GM23338 (cell line): ENCODE measurements around the gene RHOT1. TPM values are rescaled to one million over a fixed set of nuclear protein-coding genes. Genes with fewer than 3 reads are reported as not detected.
"Not testable (repeated sequence)": the region's sequence is repeated elsewhere in the genome, so short reads cannot be mapped to it uniquely, and the experiment has no call there.

Source experiments
- ATAC-seq: fragments of 200-7000 bp; cut with Tn5 transposase; 3 replicates; pipeline ENCODE4 v1.9.1; 2020
- DNase-seq: peaks from one replicate; pipeline ENCODE4 v3.0.0-alpha.2; 2015; ENCODE audit warnings: low spot score
- H2AFZ ChIP-seq: fragments of 200-600 bp; sonication (generic); 2 replicates; pipeline ENCODE4 v1.8.0; 2016; ENCODE audit warnings: antibody characterized with exemption, mild to moderate bottlenecking, moderate library complexity
- H3F3A ChIP-seq: fragments of 200-600 bp; sonication (generic); replicated peaks from 2 replicates; pipeline ENCODE4 v1.8.0; 2017; ENCODE audit warnings: antibody characterized with exemption, mixed run types, low read depth
- H3K27ac ChIP-seq: fragments of 200-600 bp; sonication (generic); 2 replicates; pipeline ENCODE4 v1.6.1; 2016; ENCODE audit warnings: low read depth
- H3K27me3 ChIP-seq: fragments of 200-600 bp; sonication (generic); 2 replicates; pipeline ENCODE4 v1.8.0; 2016; ENCODE audit warnings: mild to moderate bottlenecking, mixed run types, moderate library complexity; ENCODE audit not compliant: insufficient read depth
- H3K36me3 ChIP-seq: fragments of 200-600 bp; sonication (generic); 2 replicates; pipeline ENCODE4 v1.8.0; 2016; ENCODE audit warnings: mild to moderate bottlenecking; ENCODE audit not compliant: insufficient read depth
- H3K4me1 ChIP-seq: fragments of 200-600 bp; sonication (generic); 2 replicates; pipeline ENCODE4 v1.8.0; 2016; ENCODE audit warnings: mild to moderate bottlenecking, moderate library complexity; ENCODE audit not compliant: insufficient read depth
- H3K4me2 ChIP-seq: fragments of 200-600 bp; sonication (generic); 2 replicates; pipeline ENCODE4 v1.7.1; 2017; ENCODE audit warnings: mixed run types
- H3K4me3 ChIP-seq: fragments of 200-600 bp; sonication (generic); 2 replicates; pipeline ENCODE4 v1.6.1; 2016; ENCODE audit warnings: mixed run types
- H3K79me2 ChIP-seq: fragments of 200-600 bp; sonication (generic); replicated peaks from 2 replicates; pipeline ENCODE4 v1.8.0; 2017; ENCODE audit warnings: mild to moderate bottlenecking; ENCODE audit not compliant: insufficient read depth
- H3K9me2 ChIP-seq: fragments of 200-600 bp; sonication (generic); 2 replicates; pipeline ENCODE4 v1.8.0; 2017; ENCODE audit not compliant: insufficient read depth
- H4K20me1 ChIP-seq: fragments of 200-600 bp; sonication (generic); replicated peaks from 2 replicates; pipeline ENCODE4 v1.8.0; 2017; ENCODE audit warnings: mild to moderate bottlenecking; ENCODE audit not compliant: insufficient read depth
- H3K27ac Mint-ChIP-seq: 2 replicates; pipeline ENCODE4 v1.8.0; 2020; ENCODE audit warnings: inconsistent platforms, mild to moderate bottlenecking, moderate library complexity, mixed read lengths
- H3K27me3 Mint-ChIP-seq: 3 replicates; pipeline ENCODE4 v1.8.0; 2022; ENCODE audit warnings: low read depth, mild to moderate bottlenecking, moderate library complexity, mixed read lengths, inconsistent platforms; ENCODE audit not compliant: insufficient read depth, poor library complexity
- H3K36me3 Mint-ChIP-seq: 3 replicates; pipeline ENCODE4 v1.8.0; 2021; ENCODE audit warnings: low read depth, mild to moderate bottlenecking, inconsistent platforms, moderate library complexity, mixed read lengths
- H3K4me1 Mint-ChIP-seq: 3 replicates; pipeline ENCODE4 v1.8.0; 2020; ENCODE audit warnings: mild to moderate bottlenecking, inconsistent platforms, mixed read lengths
- H3K4me3 Mint-ChIP-seq: 3 replicates; pipeline ENCODE4 v1.8.0; 2021; ENCODE audit warnings: moderate library complexity, mild to moderate bottlenecking, inconsistent platforms, mixed read lengths
- H3K9me3 Mint-ChIP-seq: 3 replicates; pipeline ENCODE4 v1.8.0; 2020; ENCODE audit warnings: moderate library complexity, mild to moderate bottlenecking, inconsistent platforms, mixed read lengths
- CREB1 ChIP-seq: fragments of 250-450 bp; sonication (Bioruptor Pico); IDR thresholded peaks from 2 replicates; pipeline ENCODE4 v1.5.0; 2020; ENCODE audit warnings: low read depth, mild to moderate bottlenecking, moderate library complexity
- ETS1 ChIP-seq: IDR thresholded peaks from 2 replicates; pipeline ENCODE4 v1.6.1; 2016; ENCODE audit warnings: antibody characterized with exemption
- EZH2 ChIP-seq: fragments of 200-600 bp; sonication (generic); IDR thresholded peaks from one replicate; pipeline ENCODE4 v1.8.0; 2017; ENCODE audit warnings: antibody characterized with exemption, mild to moderate bottlenecking, low read depth; ENCODE audit not compliant: unreplicated experiment
- EZH2phosphoT487 ChIP-seq: fragments of 200-600 bp; sonication (generic); IDR thresholded peaks from one replicate; pipeline ENCODE4 v1.8.1; 2018; ENCODE audit warnings: antibody characterized with exemption; ENCODE audit not compliant: unreplicated experiment
- JUNB ChIP-seq: IDR thresholded peaks from one replicate; pipeline ENCODE4 v1.6.1; 2016; ENCODE audit warnings: antibody characterized with exemption; ENCODE audit not compliant: unreplicated experiment
- NANOG ChIP-seq: IDR thresholded peaks from 2 replicates; pipeline ENCODE4 v1.6.1; 2016; ENCODE audit warnings: antibody characterized with exemption, borderline replicate concordance
- POLR2AphosphoS5 ChIP-seq: IDR thresholded peaks from 2 replicates; pipeline ENCODE4 v1.6.1; 2016; ENCODE audit warnings: antibody characterized with exemption, low read depth
- STAT1 ChIP-seq: IDR thresholded peaks from one replicate; pipeline ENCODE4 v1.6.1; 2016; ENCODE audit warnings: antibody characterized with exemption; ENCODE audit not compliant: unreplicated experiment
- ZNF114 ChIP-seq: fragments of 250-450 bp; sonication (Bioruptor Pico); IDR thresholded peaks from 2 replicates; pipeline ENCODE4 v1.5.0; 2020; ENCODE audit warnings: mild to moderate bottlenecking, moderate library complexity
- ZNF331 ChIP-seq: fragments of 250-450 bp; sonication (Bioruptor Pico); IDR thresholded peaks from 2 replicates; pipeline ENCODE4 v1.5.0; 2020; ENCODE audit warnings: low read depth, mild to moderate bottlenecking, moderate library complexity
- polyA plus RNA-seq: library from polyadenylated mRNA; unstranded; fragments of >200 nt; fragmentation: Nextera tagmentation; extraction: Ambion mirVana; gene quantifications from 2 replicates; pipeline ENCODE4 v1.2.1, GENCODE V29; 2016
- total RNA-seq: library from RNA; depleted of rRNA; stranded (reverse); fragments of >200 nt; shearing (Covaris generic); gene quantifications from 2 replicates; pipeline ENCODE4 v1.2.3, GENCODE V29; 2014
- TF ChIP-seq, protein P1 (sequence below), 2 experiments: fragments of 200-600 bp in 1 of 2; sonication (generic) in 1 of 2; conservative IDR thresholded peaks; 2 replicates each; pipeline versions ENCODE4 v1.5.1 to v1.6.1; 2016 to 2017; ENCODE audit warnings: antibody characterized with exemption in 2 of 2, low read depth in 2 of 2, mild to moderate bottlenecking in 2 of 2, moderate library complexity in 1 of 2
- TF ChIP-seq, protein P2 (sequence below): IDR thresholded peaks from one replicate; pipeline ENCODE4 v1.6.1; 2018; ENCODE audit warnings: antibody characterized with exemption; ENCODE audit not compliant: unreplicated experiment

Gene RHOT1
- total and polyA plus RNA-seq, 2 experiments from 2014 or later: 40.8 to 53.5 TPM

DNA sequence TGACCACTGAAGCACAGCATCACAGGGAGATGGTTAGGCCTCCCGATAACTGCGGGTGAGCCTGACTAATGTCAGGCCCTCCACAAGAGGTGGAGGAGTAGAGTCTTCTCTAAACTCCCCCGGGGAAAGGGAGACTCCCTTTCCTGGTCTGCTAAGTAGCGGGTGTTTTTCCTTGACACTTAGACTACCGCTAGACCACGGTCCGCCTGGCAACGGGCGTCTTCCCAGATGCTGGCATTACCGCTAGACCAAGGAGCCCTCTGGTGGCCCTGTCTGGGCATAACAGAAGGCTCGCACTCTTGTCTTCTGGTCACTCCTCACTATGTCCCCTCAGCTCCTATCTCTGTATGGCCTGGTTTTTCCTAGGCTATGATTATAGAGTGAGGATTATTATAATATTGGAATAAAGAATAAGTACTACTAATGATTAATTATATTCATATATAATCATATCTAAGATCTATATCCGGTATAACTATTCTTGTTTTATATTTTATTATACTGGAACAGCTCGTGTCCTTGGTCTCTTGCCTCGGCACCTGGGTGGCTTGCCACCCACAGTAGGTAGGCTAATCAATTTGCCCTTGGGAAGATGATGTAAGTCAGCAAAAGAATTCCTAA is 6.7 kb upstream of the RHOT1 start:
- not testable (repeated sequence) for H3K4me1 Mint-ChIP-seq, H2AFZ ChIP-seq, H3K4me1 ChIP-seq, H3K79me2 ChIP-seq, H3K9me2 ChIP-seq, H3K4me2 ChIP-seq, H3K27me3 Mint-ChIP-seq, H4K20me1 ChIP-seq, ATAC-seq, H3K27me3 ChIP-seq, H3K36me3 ChIP-seq, H3K4me3 ChIP-seq, H3K4me3 Mint-ChIP-seq, H3K27ac ChIP-seq, H3K27ac Mint-ChIP-seq, H3F3A ChIP-seq
- H3K9me3 Mint-ChIP-seq: peaks cover 25% of the 10 kb centered on the region
- H3K36me3 Mint-ChIP-seq: peaks cover 21% of the 10 kb centered on the region
- DNase-seq: peak; percentile 58
- TF ChIP-seq CREB1 (CRISPR knock-in tag): peak; percentile 31; the same call in 1 of the 2 replicates
- TF ChIP-seq, protein P1, sequence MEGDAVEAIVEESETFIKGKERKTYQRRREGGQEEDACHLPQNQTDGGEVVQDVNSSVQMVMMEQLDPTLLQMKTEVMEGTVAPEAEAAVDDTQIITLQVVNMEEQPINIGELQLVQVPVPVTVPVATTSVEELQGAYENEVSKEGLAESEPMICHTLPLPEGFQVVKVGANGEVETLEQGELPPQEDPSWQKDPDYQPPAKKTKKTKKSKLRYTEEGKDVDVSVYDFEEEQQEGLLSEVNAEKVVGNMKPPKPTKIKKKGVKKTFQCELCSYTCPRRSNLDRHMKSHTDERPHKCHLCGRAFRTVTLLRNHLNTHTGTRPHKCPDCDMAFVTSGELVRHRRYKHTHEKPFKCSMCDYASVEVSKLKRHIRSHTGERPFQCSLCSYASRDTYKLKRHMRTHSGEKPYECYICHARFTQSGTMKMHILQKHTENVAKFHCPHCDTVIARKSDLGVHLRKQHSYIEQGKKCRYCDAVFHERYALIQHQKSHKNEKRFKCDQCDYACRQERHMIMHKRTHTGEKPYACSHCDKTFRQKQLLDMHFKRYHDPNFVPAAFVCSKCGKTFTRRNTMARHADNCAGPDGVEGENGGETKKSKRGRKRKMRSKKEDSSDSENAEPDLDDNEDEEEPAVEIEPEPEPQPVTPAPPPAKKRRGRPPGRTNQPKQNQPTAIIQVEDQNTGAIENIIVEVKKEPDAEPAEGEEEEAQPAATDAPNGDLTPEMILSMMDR (conservative IDR thresholded peaks at IDR 0.05; ENCODE audit: low read depth in 2 of 2): peak; percentile 58 to 64

DNA sequence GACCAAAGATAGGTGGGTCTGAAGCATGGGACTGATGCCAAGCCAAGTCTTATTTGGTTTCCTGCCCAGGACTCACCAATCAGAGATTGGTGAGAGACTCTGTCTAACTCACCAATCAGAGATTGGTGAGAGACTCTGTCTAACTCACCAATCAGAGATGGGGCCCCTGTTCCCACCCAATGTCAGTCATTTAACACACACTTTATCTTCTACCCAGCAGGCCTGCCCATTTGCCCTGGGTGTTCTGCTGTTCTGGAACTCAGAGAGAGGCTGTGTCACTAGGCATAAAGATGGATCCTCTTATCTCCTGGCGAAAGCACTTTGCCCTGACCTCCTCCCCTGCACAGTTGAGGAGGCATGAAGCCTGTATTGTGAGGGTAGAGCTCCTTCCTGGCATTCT is 5.4 kb upstream of the RHOT1 start:
- peaks cover 15% of the 10 kb centered on the region for H3K4me1 Mint-ChIP-seq
- no peak for DNase-seq
- no peak overlapping the region for H3K27ac Mint-ChIP-seq
- no peak overlapping the region for H3K27ac ChIP-seq
- no peaks in the 10 kb centered on the region for H3K9me2 ChIP-seq
- no peaks in the 10 kb centered on the region for H3K79me2 ChIP-seq
- H4K20me1 ChIP-seq: no peaks in the 10 kb centered on the region
- peaks cover 13% of the 10 kb centered on the region for H3K4me1 ChIP-seq
- no peaks in the 10 kb centered on the region; the same call in 1 of the 2 replicates for H3F3A ChIP-seq
- peaks cover 15% of the 10 kb centered on the region for H3K36me3 Mint-ChIP-seq
- peak overlapping the region; percentile 47; the same call in 1 of the 2 replicates for H2AFZ ChIP-seq
- peaks cover 21% of the 10 kb centered on the region for H3K9me3 Mint-ChIP-seq
- H3K27me3 Mint-ChIP-seq: peaks cover 12% of the 10 kb centered on the region
- H3K27me3 ChIP-seq: no peaks in the 10 kb centered on the region
- no peak overlapping the region for H3K4me2 ChIP-seq
- H3K4me3 Mint-ChIP-seq: no peak overlapping the region
- no peak overlapping the region for H3K4me3 ChIP-seq
- no peaks in the 10 kb centered on the region for H3K36me3 ChIP-seq
- no peak for ATAC-seq
- no peak for TF ChIP-seq JUNB
- no peak for TF ChIP-seq CREB1 (CRISPR knock-in tag)
- no peak for TF ChIP-seq STAT1
- no peak for TF ChIP-seq ETS1
- no peak for TF ChIP-seq EZH2phosphoT487
- TF ChIP-seq, protein P2, sequence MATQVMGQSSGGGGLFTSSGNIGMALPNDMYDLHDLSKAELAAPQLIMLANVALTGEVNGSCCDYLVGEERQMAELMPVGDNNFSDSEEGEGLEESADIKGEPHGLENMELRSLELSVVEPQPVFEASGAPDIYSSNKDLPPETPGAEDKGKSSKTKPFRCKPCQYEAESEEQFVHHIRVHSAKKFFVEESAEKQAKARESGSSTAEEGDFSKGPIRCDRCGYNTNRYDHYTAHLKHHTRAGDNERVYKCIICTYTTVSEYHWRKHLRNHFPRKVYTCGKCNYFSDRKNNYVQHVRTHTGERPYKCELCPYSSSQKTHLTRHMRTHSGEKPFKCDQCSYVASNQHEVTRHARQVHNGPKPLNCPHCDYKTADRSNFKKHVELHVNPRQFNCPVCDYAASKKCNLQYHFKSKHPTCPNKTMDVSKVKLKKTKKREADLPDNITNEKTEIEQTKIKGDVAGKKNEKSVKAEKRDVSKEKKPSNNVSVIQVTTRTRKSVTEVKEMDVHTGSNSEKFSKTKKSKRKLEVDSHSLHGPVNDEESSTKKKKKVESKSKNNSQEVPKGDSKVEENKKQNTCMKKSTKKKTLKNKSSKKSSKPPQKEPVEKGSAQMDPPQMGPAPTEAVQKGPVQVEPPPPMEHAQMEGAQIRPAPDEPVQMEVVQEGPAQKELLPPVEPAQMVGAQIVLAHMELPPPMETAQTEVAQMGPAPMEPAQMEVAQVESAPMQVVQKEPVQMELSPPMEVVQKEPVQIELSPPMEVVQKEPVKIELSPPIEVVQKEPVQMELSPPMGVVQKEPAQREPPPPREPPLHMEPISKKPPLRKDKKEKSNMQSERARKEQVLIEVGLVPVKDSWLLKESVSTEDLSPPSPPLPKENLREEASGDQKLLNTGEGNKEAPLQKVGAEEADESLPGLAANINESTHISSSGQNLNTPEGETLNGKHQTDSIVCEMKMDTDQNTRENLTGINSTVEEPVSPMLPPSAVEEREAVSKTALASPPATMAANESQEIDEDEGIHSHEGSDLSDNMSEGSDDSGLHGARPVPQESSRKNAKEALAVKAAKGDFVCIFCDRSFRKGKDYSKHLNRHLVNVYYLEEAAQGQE: no peak
- TF ChIP-seq, protein P1 (conservative IDR thresholded peaks at IDR 0.05; ENCODE audit: low read depth in 2 of 2): no peak
- TF ChIP-seq ZNF114 (CRISPR knock-in tag): no peak
- no peak for TF ChIP-seq NANOG
- no peak for TF ChIP-seq POLR2AphosphoS5
- TF ChIP-seq ZNF331 (CRISPR knock-in tag): no peak
- TF ChIP-seq EZH2: no peak
